ENCODE data around the gene CYBA. TPM values are rescaled to one million over a fixed set of nuclear protein-coding genes. Genes with fewer than 3 reads are reported as not detected.

The CYBA gene
- total and polyA plus RNA-seq, 2 of the 13 experiments (the other 11 are each of a cell fraction or from before 2014, with no cell fraction given): 196 to 250 TPM

- TF ChIP-seq PRPF4 (IDR thresholded peaks at IDR 0.05; ENCODE audit: low read depth, low read length, poor library complexity, severe bottlenecking) (no peak), CHCHD3 (CRISPR knock-in tag; IDR thresholded peaks at IDR 0.05) (0 out of 2 replicates have a peak, but pooled peaks have one; percentile 14), TOPORS (CRISPR knock-in tag; IDR thresholded peaks at IDR 0.05) (0 out of 2 replicates have a peak, but pooled peaks have one; percentile 13), ZNF44 (CRISPR knock-in tag; IDR thresholded peaks at IDR 0.05) (no peak), ZNF574 (CRISPR knock-in tag; IDR thresholded peaks at IDR 0.05) (peak; percentile 45), MXI1 (IDR thresholded peaks at IDR 0.05; ENCODE audit: borderline replicate concordance, low read depth, low read length) (0 out of 3 replicates have a peak, but pooled peaks have one; percentile 6), HDAC6 (IDR thresholded peaks at IDR 0.05; ENCODE audit: low read depth, low read length) (no peak), KLF11 (CRISPR knock-in tag; IDR thresholded peaks at IDR 0.05) (no peak), PAF1 (CRISPR knock-in tag; IDR thresholded peaks at IDR 0.05) (no peak), FOXA3 (CRISPR knock-in tag; IDR thresholded peaks at IDR 0.05) (no peak), SP140L (CRISPR knock-in tag; IDR thresholded peaks at IDR 0.05; ENCODE audit: borderline replicate concordance) (no peak), ZFP90 (CRISPR knock-in tag; IDR thresholded peaks at IDR 0.05; ENCODE audit: borderline replicate concordance) (no peak; the same call in 1 of the 2 replicates), ZNF275 (CRISPR knock-in tag; IDR thresholded peaks at IDR 0.05; ENCODE audit: borderline replicate concordance) (no peak)
- TF ChIP-seq, protein P1, sequence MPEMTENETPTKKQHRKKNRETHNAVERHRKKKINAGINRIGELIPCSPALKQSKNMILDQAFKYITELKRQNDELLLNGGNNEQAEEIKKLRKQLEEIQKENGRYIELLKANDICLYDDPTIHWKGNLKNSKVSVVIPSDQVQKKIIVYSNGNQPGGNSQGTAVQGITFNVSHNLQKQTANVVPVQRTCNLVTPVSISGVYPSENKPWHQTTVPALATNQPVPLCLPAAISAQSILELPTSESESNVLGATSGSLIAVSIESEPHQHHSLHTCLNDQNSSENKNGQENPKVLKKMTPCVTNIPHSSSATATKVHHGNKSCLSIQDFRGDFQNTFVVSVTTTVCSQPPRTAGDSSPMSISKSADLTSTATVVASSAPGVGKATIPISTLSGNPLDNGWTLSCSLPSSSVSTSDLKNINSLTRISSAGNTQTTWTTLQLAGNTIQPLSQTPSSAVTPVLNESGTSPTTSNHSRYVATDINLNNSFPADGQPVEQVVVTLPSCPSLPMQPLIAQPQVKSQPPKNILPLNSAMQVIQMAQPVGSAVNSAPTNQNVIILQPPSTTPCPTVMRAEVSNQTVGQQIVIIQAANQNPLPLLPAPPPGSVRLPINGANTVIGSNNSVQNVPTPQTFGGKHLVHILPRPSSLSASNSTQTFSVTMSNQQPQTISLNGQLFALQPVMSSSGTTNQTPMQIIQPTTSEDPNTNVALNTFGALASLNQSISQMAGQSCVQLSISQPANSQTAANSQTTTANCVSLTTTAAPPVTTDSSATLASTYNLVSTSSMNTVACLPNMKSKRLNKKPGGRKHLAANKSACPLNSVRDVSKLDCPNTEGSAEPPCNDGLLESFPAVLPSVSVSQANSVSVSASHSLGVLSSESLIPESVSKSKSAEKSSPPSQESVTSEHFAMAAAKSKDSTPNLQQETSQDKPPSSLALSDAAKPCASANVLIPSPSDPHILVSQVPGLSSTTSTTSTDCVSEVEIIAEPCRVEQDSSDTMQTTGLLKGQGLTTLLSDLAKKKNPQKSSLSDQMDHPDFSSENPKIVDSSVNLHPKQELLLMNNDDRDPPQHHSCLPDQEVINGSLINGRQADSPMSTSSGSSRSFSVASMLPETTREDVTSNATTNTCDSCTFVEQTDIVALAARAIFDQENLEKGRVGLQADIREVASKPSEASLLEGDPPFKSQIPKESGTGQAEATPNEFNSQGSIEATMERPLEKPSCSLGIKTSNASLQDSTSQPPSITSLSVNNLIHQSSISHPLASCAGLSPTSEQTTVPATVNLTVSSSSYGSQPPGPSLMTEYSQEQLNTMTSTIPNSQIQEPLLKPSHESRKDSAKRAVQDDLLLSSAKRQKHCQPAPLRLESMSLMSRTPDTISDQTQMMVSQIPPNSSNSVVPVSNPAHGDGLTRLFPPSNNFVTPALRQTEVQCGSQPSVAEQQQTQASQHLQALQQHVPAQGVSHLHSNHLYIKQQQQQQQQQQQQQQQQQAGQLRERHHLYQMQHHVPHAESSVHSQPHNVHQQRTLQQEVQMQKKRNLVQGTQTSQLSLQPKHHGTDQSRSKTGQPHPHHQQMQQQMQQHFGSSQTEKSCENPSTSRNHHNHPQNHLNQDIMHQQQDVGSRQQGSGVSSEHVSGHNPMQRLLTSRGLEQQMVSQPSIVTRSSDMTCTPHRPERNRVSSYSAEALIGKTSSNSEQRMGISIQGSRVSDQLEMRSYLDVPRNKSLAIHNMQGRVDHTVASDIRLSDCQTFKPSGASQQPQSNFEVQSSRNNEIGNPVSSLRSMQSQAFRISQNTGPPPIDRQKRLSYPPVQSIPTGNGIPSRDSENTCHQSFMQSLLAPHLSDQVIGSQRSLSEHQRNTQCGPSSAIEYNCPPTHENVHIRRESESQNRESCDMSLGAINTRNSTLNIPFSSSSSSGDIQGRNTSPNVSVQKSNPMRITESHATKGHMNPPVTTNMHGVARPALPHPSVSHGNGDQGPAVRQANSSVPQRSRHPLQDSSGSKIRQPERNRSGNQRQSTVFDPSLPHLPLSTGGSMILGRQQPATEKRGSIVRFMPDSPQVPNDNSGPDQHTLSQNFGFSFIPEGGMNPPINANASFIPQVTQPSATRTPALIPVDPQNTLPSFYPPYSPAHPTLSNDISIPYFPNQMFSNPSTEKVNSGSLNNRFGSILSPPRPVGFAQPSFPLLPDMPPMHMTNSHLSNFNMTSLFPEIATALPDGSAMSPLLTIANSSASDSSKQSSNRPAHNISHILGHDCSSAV (CRISPR knock-in tag; IDR thresholded peaks at IDR 0.05; ENCODE audit: borderline replicate concordance): no peak
- TF ChIP-seq, protein P2, sequence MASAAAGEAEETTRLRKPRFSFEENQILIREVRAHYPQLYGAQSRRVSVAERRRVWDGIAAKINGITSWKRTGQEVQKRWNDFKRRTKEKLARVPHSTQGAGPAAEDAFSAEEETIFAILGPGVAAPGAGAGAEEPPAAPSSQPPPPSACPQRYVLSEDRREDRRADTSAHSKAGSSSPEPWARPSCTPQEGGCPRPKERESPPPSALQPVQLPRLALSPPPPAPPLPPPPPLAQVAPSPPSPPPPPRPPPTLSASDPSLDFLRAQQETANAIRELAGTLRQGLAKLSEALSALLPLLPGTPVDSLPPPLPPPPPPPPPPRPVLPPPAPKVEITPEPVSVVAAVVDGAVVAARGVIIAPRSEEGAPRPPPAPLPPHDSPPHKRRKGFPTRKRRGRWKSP (CRISPR knock-in tag; IDR thresholded peaks at IDR 0.05): no peak
These were observed 717 bp downstream of the CYBA start (continued) for GRCh38 chr16:88649924-88650748.
